GM18511 (cell line): ENCODE measurements around the gene NT5C1B.

Experiments
- ATAC-seq: cut with Tn5 transposase; IDR thresholded peaks from one replicate; pipeline ENCODE4 v1.9.1; 2021; ENCODE audit warnings: mild to moderate bottlenecking, moderate library complexity; ENCODE audit not compliant: unreplicated experiment

The NT5C1B gene

DNA sequence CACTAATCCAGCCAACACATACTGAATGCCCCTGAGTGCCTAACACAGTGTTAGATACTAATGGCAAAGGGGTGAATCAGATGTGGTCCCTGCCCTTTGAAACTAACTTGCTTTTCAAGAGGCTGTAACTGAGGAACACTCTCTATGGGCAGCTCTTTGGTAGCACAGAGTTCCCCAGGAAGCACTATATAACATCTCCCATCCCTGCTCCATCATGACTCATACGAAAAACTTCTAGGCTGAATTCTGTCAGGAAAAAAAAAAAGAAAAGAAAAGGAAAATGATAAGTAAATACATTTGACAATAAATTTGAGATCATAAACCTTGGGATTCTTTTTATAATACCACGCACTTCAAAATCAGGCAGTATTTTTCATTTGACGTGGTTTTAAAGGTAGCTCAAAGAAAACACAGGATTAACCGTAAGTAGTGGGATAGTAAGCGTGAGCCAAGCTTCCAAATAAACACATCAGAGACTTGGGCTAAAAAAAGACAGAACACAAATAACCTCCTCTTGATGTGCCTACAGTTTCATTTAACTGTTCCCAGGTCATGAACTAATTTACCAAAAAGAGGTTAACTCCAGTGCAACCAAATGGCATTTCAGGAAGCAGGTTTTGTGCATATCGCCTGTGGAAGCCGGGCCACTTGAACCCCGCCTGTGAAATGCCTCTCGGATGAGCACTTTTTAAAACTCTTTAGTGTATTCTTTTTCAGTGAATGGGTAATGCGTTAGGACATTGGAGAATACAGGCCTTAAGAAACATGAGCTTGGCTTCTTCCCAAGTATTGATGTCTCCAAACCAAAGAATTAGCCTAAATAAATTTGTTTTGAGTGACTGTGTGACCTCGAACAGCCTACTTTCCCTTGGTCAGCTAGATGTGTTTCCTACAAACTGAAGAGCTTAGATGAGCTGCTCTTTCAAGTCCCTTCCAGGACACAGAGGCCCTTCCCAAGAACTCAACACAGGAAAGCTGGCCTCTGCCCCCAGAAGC lies 71.0 kb downstream of the NT5C1B start:
- no peak for ATAC-seq

DNA sequence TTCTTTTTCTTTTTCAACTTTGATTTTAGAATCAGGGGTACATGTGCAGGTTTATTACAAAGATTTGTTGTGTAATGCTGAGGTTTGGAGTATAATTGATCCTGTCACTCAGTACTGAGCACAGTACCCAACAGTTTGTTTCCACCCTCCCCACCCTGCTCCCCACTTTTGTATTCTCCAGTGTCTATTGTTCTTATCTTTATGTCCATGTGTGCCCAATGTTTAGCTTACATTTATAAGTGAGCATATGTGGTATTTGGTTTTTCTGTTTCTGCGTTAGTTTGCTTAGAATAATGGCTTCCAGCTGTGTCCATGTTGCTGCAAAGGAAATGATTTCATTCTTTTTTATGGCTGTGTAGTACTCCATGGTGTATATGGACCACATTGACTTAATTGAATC lies 72.0 kb downstream of the NT5C1B start:
- ATAC-seq: no peak

DNA sequence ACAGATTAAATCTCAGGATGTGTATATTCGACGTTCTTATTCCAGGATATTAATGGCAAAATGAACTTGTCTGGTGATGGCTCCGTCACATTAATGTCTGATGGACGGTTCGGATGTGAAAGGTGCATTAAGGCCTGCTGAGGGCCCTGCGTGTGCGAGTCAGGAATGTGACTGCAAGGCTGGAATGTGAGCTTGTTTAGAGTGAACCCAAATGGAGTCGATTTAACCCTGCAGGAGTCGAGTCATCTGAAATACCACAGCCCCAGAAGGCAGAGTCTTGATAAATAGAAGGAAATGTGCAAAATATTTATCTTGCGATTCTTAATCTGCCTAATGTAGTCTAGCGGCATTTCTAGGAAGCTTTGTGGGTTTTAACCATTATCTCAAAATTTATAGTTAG lies 73.3 kb downstream of the NT5C1B start:
- no peak for ATAC-seq

DNA sequence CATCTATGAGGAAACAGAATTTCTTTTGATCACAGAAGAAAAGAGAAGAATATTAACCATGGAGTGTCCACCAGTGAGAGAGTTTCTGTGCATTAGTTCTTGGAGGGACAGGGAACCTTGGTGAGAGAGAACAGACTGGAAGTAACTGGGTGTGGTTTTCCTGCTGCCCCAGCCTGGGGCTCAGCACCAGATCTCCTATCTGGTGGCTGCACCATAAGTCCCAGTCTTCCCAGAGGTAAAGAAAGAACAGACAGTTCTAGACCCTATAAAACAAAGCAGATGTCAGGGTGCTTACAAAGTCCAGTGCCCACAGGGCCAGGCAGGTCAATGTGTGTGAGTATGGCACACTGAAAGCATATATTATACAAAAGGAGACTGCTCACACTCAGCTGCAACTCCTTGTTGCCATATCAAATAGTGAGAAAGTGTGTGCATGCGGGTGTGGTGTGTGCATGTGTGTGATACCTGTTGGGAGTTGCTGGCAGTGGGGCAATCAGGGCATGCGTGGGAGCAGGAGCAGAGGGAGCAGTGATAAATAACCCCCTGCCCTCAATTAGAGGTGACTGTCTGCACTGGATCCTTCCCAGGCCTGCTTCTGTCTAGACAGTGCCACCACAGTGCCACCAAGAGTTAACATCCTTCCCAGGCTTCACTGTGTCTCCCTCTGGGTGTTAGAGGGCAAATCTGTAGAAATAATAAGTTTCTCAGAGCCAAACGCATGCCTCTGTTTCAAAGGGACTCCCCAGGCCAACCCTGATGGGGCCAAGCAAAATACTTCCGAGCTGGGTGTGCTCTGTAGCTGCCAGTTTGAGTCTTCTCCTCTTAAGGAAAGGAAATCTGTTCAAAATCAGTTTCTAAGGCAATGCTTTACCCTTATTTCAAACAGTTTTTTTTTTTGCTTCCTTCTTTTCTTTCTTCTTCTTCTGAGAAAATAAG lies 74.6 kb downstream of the NT5C1B start:
- no peak for ATAC-seq
